Erythroblast (primary cell): ENCODE measurements around the gene TGFBR2.

Experiments
- GATA1 ChIP-seq: IDR thresholded peaks from 2 replicates; pipeline ENCODE4 v1.6.1; 2011; ENCODE audit warnings: low read depth, mild to moderate bottlenecking, control low read depth, low read length, moderate library complexity
- POLR2A ChIP-seq: IDR thresholded peaks from 2 replicates; pipeline ENCODE4 v1.6.1; 2011; ENCODE audit warnings: mild to moderate bottlenecking, low read length

- no peak for TF ChIP-seq POLR2A
- no peak for TF ChIP-seq GATA1
Measured at GRCh38 chr3:30677347-30677685, 70.9 kb downstream of the TGFBR2 start.
